ENCODE data around the gene DHCR24. TPM values are rescaled to one million over a fixed set of nuclear protein-coding genes. Genes with fewer than 3 reads are reported as not detected.
A peak's percentile ranks its signal among the peaks of the same experiment; 100 is the strongest.

Gene DHCR24
- total and polyA plus RNA-seq, 2 of the 13 experiments (the other 11 are each of a cell fraction or from before 2014, with no cell fraction given), result 374 to 448 TPM

GRCh38 chr1:54867717-54868057 lies 19.3 kb downstream of the DHCR24 start (continued):
- TF ChIP-seq TFAP4 (IDR thresholded peaks at IDR 0.05; ENCODE audit: borderline replicate concordance, low read depth) (peak; percentile 46; the same call in 1 of the 2 replicates), ZNF616 (CRISPR knock-in tag; IDR thresholded peaks at IDR 0.05; ENCODE audit: low read depth) (no peak), GABPA (IDR thresholded peaks at IDR 0.05; ENCODE audit: low read depth, low read length) (no peak), GABPA (CRISPR knock-in tag; IDR thresholded peaks at IDR 0.05; ENCODE audit: low read depth) (peak; percentile 27; the same call in 1 of the 2 replicates), ESRRA (CRISPR knock-in tag; IDR thresholded peaks at IDR 0.05; ENCODE audit: low read depth) (peak; percentile 96), ZNF367 (CRISPR knock-in tag; IDR thresholded peaks at IDR 0.05; ENCODE audit: borderline replicate concordance) (0 out of 2 replicates have a peak, but pooled peaks have one; percentile 61), ZNF317 (CRISPR knock-in tag; IDR thresholded peaks at IDR 0.05) (peak; percentile 53; the same call in 1 of the 2 replicates), ZNF331 (CRISPR knock-in tag; IDR thresholded peaks at IDR 0.05) (peak; percentile 88), ZSCAN5A (CRISPR knock-in tag; IDR thresholded peaks at IDR 0.05; ENCODE audit: borderline replicate concordance) (no peak), NR2F6 (IDR thresholded peaks at IDR 0.05) (0 out of 2 replicates have a peak, but pooled peaks have one; percentile 51), NR2F6 (CRISPR knock-in tag; IDR thresholded peaks at IDR 0.05) (peak; percentile 78), HHEX (CRISPR knock-in tag; IDR thresholded peaks at IDR 0.05) (0 out of 2 replicates have a peak, but pooled peaks have one; percentile 43), TEAD3 (CRISPR knock-in tag; optimal IDR thresholded peaks at IDR 0.05; ENCODE audit: borderline replicate concordance) (peak; percentile 95), ATF2 (CRISPR knock-in tag; IDR thresholded peaks at IDR 0.05) (peak; percentile 58; the same call in 1 of the 2 replicates), KDM4B (CRISPR knock-in tag; IDR thresholded peaks at IDR 0.05) (0 out of 2 replicates have a peak, but pooled peaks have one; percentile 56), ZNF747 (CRISPR knock-in tag; IDR thresholded peaks at IDR 0.05; ENCODE audit: borderline replicate concordance) (0 out of 2 replicates have a peak, but pooled peaks have one; percentile 58), ZNF430 (CRISPR knock-in tag; IDR thresholded peaks at IDR 0.05) (no peak; the same call in 1 of the 2 replicates), ZBTB38 (CRISPR knock-in tag; IDR thresholded peaks at IDR 0.05) (0 out of 2 replicates have a peak, but pooled peaks have one; percentile 33), CREB1 (IDR thresholded peaks at IDR 0.05) (no peak), CREB1 (CRISPR knock-in tag; IDR thresholded peaks at IDR 0.05) (peak; percentile 69), IKZF5 (CRISPR knock-in tag; IDR thresholded peaks at IDR 0.05) (peak; percentile 59; the same call in 1 of the 2 replicates), MEIS2 (CRISPR knock-in tag; IDR thresholded peaks at IDR 0.05) (peak; percentile 97), BRD4 (CRISPR knock-in tag; IDR thresholded peaks at IDR 0.05) (no peak), ZBTB10 (CRISPR knock-in tag; IDR thresholded peaks at IDR 0.05; ENCODE audit: borderline replicate concordance) (no peak; the same call in 1 of the 2 replicates), ATF7 (IDR thresholded peaks at IDR 0.05) (no peak), ATF7 (CRISPR knock-in tag; IDR thresholded peaks at IDR 0.05) (0 out of 2 replicates have a peak, but pooled peaks have one; percentile 57)

Measured in HepG2 (cell line).